Mesendoderm (in vitro differentiated cells): ENCODE measurements around the gene FBLN2.
"Not testable (repeated sequence)": the region's sequence is repeated elsewhere in the genome, so short reads cannot be mapped to it uniquely, and the experiment has no call there.

ENCODE experiments used
- DNase-seq: peaks from one replicate; pipeline ENCODE4 v3.0.0; 2013
- H2AK5ac ChIP-seq: 2 replicates; pipeline ENCODE4 v1.6.1; 2013; ENCODE audit warnings: low read length, inconsistent platforms
- H2BK120ac ChIP-seq: 2 replicates; pipeline ENCODE4 v1.6.1; 2013; ENCODE audit warnings: low read depth, mild to moderate bottlenecking, low read length, moderate library complexity, mixed read lengths
- H2BK15ac ChIP-seq: replicated peaks from 2 replicates; pipeline ENCODE4 v1.6.1; 2013; ENCODE audit warnings: low read depth, mild to moderate bottlenecking, moderate library complexity
- H2BK5ac ChIP-seq: 2 replicates; pipeline ENCODE4 v1.6.1; 2013; ENCODE audit warnings: low read length, inconsistent platforms
- H3K18ac ChIP-seq: 2 replicates; pipeline ENCODE4 v1.6.1; 2013; ENCODE audit warnings: mild to moderate bottlenecking, low read length, mixed read lengths
- H3K23ac ChIP-seq: one replicate; pipeline ENCODE4 v1.6.1; 2013; ENCODE audit warnings: low read length
- H3K27ac ChIP-seq: 2 replicates; pipeline ENCODE4 v1.5.1; 2013; ENCODE audit warnings: low read depth, mild to moderate bottlenecking, inconsistent platforms, low read length, moderate library complexity
- H3K27me3 ChIP-seq: 2 replicates; pipeline ENCODE4 v1.6.1; 2013; ENCODE audit warnings: low read length, control low read depth, mild to moderate bottlenecking, inconsistent platforms; ENCODE audit not compliant: insufficient read depth, poor library complexity
- H3K36me3 ChIP-seq: 2 replicates; pipeline ENCODE4 v1.6.1; 2013; ENCODE audit warnings: low read length, inconsistent platforms; ENCODE audit not compliant: control insufficient read depth, insufficient read depth
- H3K4ac ChIP-seq: one replicate; pipeline ENCODE4 v1.6.1; 2013; ENCODE audit warnings: low read depth, mild to moderate bottlenecking, low read length, moderate library complexity
- H3K4me1 ChIP-seq: 2 replicates; pipeline ENCODE4 v1.6.1; 2013; ENCODE audit warnings: low read depth, low read length, inconsistent platforms; ENCODE audit not compliant: control insufficient read depth
- H3K4me2 ChIP-seq: 2 replicates; pipeline ENCODE4 v1.6.1; 2013; ENCODE audit warnings: low read length
- H3K4me3 ChIP-seq: 2 replicates; pipeline ENCODE4 v1.5.1; 2013; ENCODE audit warnings: mild to moderate bottlenecking, low read length
- H3K56ac ChIP-seq: one replicate; pipeline ENCODE4 v1.6.1; 2013; ENCODE audit warnings: low read length
- H3K79me1 ChIP-seq: 2 replicates; pipeline ENCODE4 v1.6.1; 2013; ENCODE audit warnings: low read length, inconsistent platforms
- H3K79me2 ChIP-seq: 2 replicates; pipeline ENCODE4 v1.6.1; 2013; ENCODE audit warnings: mild to moderate bottlenecking, low read length; ENCODE audit not compliant: control insufficient read depth, insufficient read depth
- H3K9ac ChIP-seq: 2 replicates; pipeline ENCODE4 v1.6.1; 2013; ENCODE audit warnings: low read length, inconsistent platforms
- H4K5ac ChIP-seq: one replicate; pipeline ENCODE4 v1.6.1; 2013; ENCODE audit warnings: low read length
- H4K8ac ChIP-seq: one replicate; pipeline ENCODE4 v1.6.1; 2013; ENCODE audit warnings: low read depth, mild to moderate bottlenecking, control low read depth, low read length, moderate library complexity
- WGBS: extraction: QIAGEN DNeasy Blood & Tissue Kit; methylation state at CpG from one replicate; pipeline ENCODE4 v1.1.7; 2013; ENCODE audit warnings: low lambda C conversion rate, missing lambda C conversion rate; ENCODE audit not compliant: insufficient coverage; ENCODE audit errors: extremely low coverage; 5-methylcytosine and 5-hydroxymethylcytosine counted together

FBLN2 gene

DNA sequence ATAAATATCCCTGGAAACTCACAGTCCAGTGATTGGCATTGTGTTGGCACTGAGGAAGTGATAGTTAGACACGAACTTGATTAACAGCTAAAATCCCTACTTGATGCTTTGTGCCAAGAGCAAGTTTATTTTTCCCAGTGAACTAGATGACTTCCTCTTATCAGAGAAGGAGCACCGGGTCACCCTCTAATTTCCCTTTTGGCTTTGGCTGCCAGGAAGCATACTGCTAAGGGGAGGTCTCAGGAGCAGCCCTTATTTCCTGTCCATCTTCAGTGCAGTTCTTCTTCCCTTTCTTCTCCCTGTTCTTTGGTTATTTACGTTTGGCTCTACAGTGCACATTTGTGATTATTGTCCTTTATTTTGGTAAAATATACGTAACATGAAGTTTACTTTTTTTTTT is 13.0 kb downstream of the FBLN2 start:
- H3K36me3 ChIP-seq, result no peaks in the 10 kb centered on the region
- H3K4me1 ChIP-seq, result peaks cover 5% of the 10 kb centered on the region
- H3K4me3 ChIP-seq, result no peak overlapping the region
- H3K27ac ChIP-seq, result no peak overlapping the region
- H2BK5ac ChIP-seq, result no peak overlapping the region
- no peak overlapping the region for H3K23ac ChIP-seq
- H3K4ac ChIP-seq, result no peak overlapping the region
- H4K5ac ChIP-seq, result no peak overlapping the region
- DNase-seq, result no peak
- H4K8ac ChIP-seq, result no peak overlapping the region
- no peaks in the 10 kb centered on the region for H3K79me2 ChIP-seq
- H2BK120ac ChIP-seq, result no peak overlapping the region
- H2AK5ac ChIP-seq, result no peak overlapping the region
- no CpG with 5 or more reads among the region's 4 CpGs for WGBS
- no peak overlapping the region for H3K18ac ChIP-seq
- H3K79me1 ChIP-seq, result peaks cover 2% of the 10 kb centered on the region
- H2BK15ac ChIP-seq, result no peak overlapping the region
- no peak overlapping the region for H3K9ac ChIP-seq
- no peaks in the 10 kb centered on the region for H3K27me3 ChIP-seq
- H3K4me2 ChIP-seq, result no peak overlapping the region
- no peak overlapping the region for H3K56ac ChIP-seq

- H2AK5ac ChIP-seq, DNase-seq, H3K56ac ChIP-seq, H3K4me3 ChIP-seq, H3K27me3 ChIP-seq, H2BK5ac ChIP-seq, H3K36me3 ChIP-seq, H3K23ac ChIP-seq, H3K4me1 ChIP-seq, H3K4ac ChIP-seq, H3K79me2 ChIP-seq, H3K27ac ChIP-seq, H2BK120ac ChIP-seq, H2BK15ac ChIP-seq, H3K4me2 ChIP-seq, H4K8ac ChIP-seq, H4K5ac ChIP-seq, H3K18ac ChIP-seq, H3K79me1 ChIP-seq, H3K9ac ChIP-seq: not testable (repeated sequence)
- WGBS, result no CpG with 5 or more reads among the region's 9 CpGs
Measured at GRCh38 chr3:13562421-13562820, 13.5 kb downstream of the FBLN2 start.

DNA sequence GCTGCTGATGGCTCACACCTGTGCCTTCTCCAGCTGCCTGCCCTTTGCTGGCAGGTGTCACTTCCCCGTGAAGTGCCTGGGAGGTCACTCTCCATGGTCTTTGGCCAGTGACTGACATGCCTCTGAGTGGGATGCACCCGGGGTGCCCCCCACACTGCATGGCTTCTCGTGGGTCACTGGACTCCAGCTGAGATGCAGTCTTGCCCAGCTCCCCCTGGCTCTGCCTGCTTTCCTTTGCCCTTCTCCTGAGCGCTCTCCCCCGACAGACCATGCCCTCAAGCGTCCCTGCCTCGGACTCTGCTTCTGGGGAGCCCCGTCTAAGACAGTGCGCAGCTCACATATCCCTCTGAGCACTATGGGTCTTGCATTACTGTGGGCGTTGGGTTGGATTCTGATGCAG is 14.4 kb downstream of the FBLN2 start:
- DNase-seq, result no peak
- no CpG with 5 or more reads among the region's 10 CpGs for WGBS
- Histone ChIP-seq H3K4me3 (no peak overlapping the region), H2BK15ac (no peak overlapping the region), H3K27ac (no peak overlapping the region), H3K9ac (no peak overlapping the region), H2BK5ac (no peak overlapping the region), H3K4ac (no peak overlapping the region), H3K27me3 (no peaks in the 10 kb centered on the region), H3K79me2 (no peaks in the 10 kb centered on the region), H3K23ac (no peak overlapping the region), H2AK5ac (no peak overlapping the region), H3K4me1 (peaks cover 4% of the 10 kb centered on the region), H3K18ac (no peak overlapping the region), H4K8ac (no peak overlapping the region), H2BK120ac (no peak overlapping the region), H4K5ac (no peak overlapping the region), H3K36me3 (no peaks in the 10 kb centered on the region), H3K4me2 (no peak overlapping the region), H3K79me1 (peaks cover 2% of the 10 kb centered on the region), H3K56ac (no peak overlapping the region)

GRCh38 chr3:13563911-13564310 is 15.0 kb downstream of the FBLN2 start:
- no peak overlapping the region for H4K8ac ChIP-seq
- DNase-seq, result no peak
- H3K27ac ChIP-seq, result no peak overlapping the region
- no peak overlapping the region for H2BK15ac ChIP-seq
- no peaks in the 10 kb centered on the region for H3K79me2 ChIP-seq
- H2AK5ac ChIP-seq, result no peak overlapping the region
- no peaks in the 10 kb centered on the region for H3K27me3 ChIP-seq
- H3K23ac ChIP-seq, result no peak overlapping the region
- H3K56ac ChIP-seq, result no peak overlapping the region
- H2BK5ac ChIP-seq, result no peak overlapping the region
- H4K5ac ChIP-seq, result no peak overlapping the region
- H3K18ac ChIP-seq, result no peak overlapping the region
- H3K36me3 ChIP-seq, result no peaks in the 10 kb centered on the region
- no peak overlapping the region for H2BK120ac ChIP-seq
- H3K4me3 ChIP-seq, result no peak overlapping the region
- no peak overlapping the region for H3K9ac ChIP-seq
- peaks cover 4% of the 10 kb centered on the region for H3K4me1 ChIP-seq
- no CpG with 5 or more reads among the region's 5 CpGs for WGBS
- no peak overlapping the region for H3K4me2 ChIP-seq
- H3K79me1 ChIP-seq, result peaks cover 2% of the 10 kb centered on the region
- H3K4ac ChIP-seq, result no peak overlapping the region

GRCh38 chr3:13564751-13565560 is 16.0 kb downstream of the FBLN2 start:
- Histone ChIP-seq H3K79me1 (peaks cover 2% of the 10 kb centered on the region), H3K56ac (peak overlapping the region; percentile 42), H2AK5ac (no peak overlapping the region), H2BK5ac (no peak overlapping the region), H3K18ac (no peak overlapping the region), H3K27me3 (no peaks in the 10 kb centered on the region), H4K5ac (no peak overlapping the region), H3K9ac (no peak overlapping the region), H3K79me2 (no peaks in the 10 kb centered on the region), H3K4me1 (peaks cover 4% of the 10 kb centered on the region), H3K36me3 (no peaks in the 10 kb centered on the region), H3K4me3 (no peak overlapping the region), H3K4me2 (no peak overlapping the region), H2BK120ac (no peak overlapping the region), H3K27ac (no peak overlapping the region), H3K23ac (no peak overlapping the region), H2BK15ac (no peak overlapping the region), H3K4ac (no peak overlapping the region), H4K8ac (no peak overlapping the region)
- DNase-seq, result no peak
- WGBS, result no CpG with 5 or more reads among the region's 14 CpGs
